GM19240 (cell line): ENCODE data around the gene PCBP3.
"Not testable (repeated sequence)": the region's sequence is repeated elsewhere in the genome, so short reads cannot be mapped to it uniquely, and the experiment has no call there.

Experiments used
- DNase-seq: peaks from one replicate; pipeline ENCODE4 v3.0.0; 2011; ENCODE audit warnings: low spot score; ENCODE audit not compliant: insufficient read length

Gene PCBP3

DNA sequence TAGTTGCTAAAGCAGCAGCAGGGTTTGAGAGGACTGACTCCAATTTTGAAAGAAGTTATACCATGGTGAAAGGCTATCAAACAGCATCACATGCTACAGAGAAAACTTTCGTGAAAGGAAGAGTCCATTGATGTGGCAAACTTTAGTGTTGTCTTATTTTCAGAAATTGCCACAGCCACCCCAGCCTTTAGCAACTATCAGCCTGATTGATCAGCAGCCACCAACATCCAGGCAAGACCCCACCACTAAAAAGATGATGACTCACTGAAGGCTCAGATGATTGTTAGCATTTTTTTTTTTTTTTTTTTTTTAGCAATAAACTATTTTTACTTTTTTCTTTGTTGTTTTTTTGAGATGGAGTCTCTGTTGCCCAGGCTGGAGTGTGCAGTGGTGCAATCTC lies 35.3 kb downstream of the PCBP3 start:
- not testable (repeated sequence) for DNase-seq

DNA sequence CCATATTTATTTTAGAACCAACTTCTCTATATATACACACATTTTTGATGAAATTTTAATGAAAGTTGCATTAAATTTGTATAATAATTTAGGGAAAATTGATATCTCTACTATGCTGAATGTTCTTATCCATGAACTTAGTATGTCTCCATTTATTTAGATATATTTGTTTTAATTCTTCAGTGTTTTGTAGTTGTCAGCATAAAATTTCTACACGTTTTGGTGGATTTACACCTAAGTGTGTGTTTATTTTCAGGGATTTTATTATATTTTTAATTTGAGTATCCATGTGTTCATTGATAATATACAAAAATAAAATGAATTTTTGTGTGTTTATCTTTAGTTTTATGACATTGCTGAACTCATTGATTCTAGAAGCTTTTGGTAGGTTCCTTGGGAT lies 36.7 kb downstream of the PCBP3 start:
- DNase-seq, result no peak

DNA sequence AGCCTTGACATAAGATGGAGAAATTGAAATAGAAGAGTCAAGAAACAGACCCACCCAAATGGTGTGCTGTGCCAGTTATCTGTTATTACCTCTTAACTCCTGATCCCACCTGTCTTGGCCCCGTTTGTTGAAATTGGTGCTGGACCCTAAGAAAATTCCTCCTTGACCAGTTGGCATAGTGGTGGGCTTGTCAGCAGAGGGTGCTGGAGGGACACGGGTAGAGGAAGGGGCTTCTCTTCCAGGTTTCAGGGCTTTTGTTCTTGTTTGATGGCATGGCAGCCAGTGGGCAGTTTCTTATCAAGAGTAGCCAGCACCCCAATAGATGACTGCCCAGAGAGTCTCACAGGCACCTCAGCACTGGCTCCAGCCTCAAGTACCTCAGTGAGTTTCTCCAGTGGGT lies 51.6 kb downstream of the PCBP3 start:
- no peak for DNase-seq

DNA sequence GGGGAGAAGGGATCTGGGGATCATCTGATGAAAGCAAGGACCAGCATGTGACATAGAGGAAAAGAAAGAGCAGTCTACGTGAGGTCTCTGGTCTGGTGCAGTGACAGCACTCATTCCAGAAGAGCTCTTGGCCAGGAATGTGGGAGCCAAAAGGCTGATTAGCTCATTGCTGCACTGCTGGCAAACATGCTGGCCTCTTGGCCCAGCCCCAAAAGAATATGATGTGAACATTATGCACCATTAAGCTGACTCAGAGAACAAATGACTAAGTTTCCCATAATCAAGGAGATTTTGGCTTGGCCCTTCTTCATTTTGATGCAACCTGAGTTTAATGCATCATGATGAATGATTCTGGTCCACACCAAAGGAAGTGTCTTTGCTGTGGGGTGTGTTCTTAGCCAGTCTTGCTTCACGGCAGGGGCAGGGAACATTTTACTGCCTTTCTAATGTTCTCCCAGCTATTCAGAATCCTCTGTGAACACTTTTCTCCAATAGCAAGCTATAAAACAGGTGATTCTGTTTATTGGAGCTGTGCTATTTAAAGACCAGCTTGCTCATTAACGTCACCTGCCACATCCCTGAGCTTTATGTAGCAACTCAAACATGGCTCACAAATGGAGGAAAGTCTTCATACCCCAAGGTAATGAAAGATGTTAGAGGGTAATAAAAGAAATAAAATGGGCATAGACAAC lies 55.1 kb downstream of the PCBP3 start:
- no peak for DNase-seq

DNA sequence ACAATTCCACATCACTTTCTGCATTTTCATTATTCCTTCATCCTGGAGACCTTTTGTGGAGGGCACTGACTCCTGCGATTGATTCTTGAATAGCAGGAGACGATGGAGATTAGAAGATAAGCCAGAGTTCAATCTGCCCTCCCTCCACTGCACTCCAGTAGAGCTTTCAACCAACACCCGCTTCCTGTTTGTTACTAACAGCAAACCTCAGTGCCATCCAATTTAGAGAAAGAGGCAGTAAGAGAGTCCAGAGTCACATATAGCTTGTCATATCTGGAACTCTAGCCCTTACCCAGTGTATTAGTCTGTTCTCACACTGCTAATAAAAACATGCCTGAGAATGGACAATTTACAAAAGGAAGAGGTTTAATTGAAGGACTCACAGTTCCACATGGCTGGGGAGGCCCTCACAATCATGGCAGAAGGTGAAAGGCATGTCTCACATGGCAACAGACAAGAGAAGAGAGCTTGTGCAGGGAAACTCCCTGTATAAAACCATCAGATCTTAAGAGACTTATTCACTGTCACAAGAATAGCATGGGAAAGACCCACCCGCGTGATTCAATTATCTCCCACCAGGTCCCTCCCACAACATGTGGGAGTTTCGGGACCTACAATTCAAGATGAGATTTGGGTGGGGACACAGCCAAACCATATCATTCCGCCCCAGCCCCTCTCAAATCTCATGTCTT lies 55.9 kb downstream of the PCBP3 start:
- DNase-seq, result no peak

DNA sequence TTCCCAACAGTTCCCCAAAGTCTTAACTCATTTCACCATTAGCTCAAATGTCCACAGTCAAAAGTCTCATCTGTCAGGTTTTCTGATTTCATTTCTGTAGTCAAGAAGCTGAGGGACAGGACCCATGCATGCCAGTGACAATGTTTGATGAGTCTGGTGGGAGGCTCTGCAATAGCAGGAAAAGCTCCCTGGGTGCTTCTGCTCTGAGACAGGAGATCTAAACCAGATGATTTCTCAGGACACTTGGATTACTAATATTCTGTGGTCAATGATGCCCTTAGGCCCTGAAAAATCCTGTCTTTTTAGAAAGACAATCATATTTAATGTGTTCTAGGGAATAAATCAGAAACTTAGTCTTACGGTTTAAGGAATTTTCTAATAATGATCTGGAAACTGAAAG lies 56.4 kb downstream of the PCBP3 start:
- no peak for DNase-seq

DNA sequence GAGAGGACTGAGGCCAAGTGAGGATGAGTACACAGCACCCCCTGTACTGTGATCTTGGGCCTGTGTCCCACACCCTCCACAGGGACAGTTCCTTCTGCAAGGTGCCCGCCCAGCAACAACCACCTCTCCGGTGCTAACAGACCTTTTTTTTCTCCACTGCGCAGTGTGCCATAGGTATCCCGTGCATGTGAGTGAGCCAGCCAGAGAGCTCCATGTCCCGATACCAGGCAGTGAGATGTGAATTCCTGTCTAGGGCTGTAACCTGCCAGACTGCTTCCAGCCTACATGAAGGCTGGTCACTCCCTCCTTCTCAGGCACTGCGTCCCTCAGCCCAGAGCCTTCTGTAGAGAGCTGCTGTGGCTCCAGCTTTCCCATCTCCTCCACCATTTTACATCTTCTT lies 56.9 kb downstream of the PCBP3 start:
- no peak for DNase-seq

DNA sequence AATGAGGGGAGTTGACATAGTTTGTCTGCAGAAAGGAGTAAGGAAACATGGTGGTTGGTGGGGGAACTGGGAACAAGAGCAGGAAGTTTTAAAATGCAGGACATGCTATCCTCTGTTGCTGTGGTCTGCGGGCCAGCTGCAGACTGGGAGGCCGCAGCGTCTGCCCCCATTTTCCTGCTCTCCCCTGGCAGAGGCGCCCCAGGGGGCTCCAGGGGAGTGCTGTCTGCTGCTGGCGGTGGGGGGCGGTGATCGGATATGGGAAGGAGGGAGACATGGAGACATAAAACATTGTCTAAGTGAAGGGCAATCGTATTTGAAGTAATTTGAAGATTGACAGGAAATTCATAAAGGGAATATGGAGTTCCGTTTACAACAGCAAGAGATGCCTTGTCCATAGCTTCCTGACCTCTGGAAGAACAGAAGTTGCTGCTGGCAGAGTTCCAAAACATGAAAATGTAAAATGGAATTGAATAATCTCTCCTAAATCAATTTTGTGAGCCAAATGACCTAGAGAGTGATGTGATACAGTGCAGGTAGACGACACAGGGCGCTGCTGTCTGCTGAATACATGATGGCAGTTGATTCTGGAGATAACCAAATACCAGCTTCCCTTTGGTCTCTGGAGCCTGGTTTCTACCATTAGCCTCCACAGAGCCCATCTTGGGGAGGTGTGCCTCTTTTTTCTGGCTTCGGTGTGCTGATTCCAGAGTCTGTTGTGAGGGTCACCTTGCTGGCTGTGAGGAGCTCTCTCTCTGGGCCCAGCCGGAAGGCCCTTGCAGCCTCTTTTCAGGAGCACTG lies 61.0 kb downstream of the PCBP3 start:
- no peak for DNase-seq

DNA sequence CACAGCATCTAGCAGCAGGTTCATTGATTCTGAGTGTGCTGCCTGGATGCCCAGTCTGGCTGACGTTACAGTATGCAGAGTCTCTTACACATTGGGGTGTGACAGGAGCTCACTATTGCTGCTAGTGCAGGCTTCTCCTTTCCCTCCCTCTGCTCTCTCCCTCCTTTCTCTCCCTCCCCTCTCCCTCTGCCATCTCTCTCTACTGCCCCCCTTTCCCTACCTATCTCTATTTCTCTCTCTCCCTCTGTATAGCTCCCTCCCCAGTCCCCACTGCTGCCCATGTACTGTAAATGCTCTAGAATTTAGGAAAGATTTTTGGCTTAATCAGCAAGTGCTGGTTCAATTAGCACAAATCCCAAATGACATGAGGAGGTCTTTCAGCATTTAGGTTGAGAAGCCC lies 62.8 kb downstream of the PCBP3 start:
- DNase-seq, result no peak

DNA sequence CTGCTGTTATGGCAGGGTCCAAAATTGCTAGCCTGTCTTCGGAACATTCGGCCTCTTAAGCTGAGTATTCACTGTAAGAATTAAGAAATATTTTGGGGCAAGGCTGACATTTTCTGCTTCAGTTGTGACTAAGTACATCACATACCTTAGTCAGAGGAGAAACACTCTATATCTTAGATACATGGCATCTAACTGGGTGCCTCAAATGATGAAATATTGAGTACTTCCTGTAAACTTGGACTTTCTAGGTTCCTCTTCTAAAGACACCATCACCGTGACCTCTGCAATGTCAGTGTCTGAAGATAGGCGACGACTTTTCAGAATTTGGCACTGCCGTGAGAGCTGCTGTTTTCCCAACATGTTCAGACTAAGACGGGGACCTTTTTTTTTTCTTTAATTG lies 65.6 kb downstream of the PCBP3 start:
- no peak for DNase-seq

DNA sequence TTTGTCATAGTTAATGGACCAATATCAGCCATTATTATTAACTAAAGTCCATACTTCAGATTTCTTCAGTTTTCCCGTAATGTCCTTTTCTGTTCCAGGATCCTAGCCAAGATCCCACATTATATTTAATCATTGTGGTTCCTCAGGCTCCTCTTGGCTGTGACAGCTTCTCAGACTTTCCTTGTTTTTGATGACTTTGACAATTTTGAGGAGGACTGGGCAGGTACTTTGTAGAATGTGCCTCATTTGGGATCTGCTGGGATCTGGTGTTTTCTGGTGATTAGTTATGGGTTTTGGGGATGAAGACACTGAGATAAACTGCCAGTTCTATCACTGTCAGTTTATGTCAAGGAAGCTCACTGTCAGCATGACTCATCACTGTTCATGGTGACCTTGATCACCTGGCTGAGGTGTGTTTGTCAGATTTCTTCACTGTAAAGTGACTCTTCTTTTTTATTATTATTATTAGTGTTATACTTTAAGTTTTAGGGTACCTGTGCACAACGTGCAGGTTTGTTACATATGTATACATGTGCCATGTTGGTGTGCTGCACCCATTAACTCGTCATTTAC lies 66.3 kb downstream of the PCBP3 start:
- DNase-seq, result no peak

DNA sequence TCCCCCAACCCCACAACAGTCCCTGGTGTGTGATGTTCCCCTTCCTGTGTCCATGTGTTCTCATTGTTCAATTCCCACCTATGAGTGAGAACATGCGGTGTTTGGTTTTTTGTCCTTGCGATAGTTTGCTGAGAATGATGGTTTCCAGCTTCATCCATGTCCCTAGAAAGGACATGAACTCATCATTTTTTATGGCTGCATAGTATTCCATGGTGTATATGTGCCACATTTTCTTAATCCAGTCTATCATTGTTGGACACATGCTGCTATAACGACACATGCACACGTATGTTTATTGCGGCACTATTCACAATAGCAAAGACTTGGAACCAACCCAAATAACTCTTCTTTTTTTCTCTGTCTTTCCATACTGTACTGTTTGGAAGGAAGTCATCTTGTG lies 66.8 kb downstream of the PCBP3 start:
- DNase-seq, result not testable (repeated sequence)

DNA sequence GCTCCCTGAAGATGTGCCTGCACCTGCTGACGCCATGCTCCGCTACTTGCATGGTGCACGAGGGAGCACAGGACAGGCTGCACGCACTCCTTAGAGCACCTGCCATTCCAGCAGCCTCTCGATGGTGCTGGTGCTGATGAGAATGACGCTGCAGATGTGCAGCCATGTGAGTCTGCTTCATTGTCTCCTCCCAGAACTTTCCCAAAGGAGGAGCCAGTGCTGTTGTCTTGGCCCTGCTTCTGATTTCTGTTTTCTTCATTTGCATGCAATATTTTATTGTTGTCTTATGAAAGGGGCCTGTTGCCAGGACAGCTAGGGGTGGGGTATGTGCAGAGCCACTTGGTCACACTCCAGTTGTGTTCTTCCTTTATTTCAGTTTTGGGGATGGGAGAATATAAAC lies 70.1 kb downstream of the PCBP3 start:
- DNase-seq, result no peak

DNA sequence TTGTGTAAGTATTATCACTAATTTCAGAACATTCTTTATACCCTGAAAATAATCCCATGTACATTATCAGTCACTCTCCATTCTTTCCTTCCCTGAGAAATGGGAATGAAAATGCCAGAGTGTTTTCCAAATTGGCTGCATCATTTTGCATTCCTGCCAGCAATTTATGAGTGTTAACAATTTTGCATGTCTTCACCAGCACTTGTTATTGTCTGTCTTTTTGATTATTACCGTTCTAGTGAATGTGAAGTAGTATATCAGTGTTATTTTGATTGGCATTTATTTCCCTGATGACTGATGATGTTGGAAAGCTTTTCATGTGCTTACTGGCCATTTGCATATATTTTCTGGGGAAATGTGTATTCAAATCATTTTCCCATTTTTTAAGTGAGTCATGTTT lies 71.9 kb downstream of the PCBP3 start:
- no peak for DNase-seq

DNA sequence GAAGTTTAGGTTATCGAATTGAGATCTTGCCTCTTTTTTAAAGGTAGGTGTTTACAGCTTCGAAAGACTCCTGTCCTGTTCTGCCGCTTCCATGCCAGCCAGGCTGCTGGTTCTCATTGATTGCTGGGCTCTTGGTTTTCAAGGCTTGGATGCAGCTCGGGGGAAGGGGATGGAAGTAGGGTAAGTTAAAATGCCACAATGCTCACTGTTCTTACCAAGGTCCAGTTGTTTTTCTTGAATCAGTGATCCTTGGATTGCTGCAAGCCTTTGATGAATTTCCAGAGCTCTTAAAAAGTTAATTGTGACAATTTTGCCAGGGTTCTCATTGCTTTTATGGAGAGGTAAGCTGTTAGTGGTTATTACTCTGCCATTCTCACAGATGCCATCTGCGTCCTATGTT lies 74.9 kb downstream of the PCBP3 start:
- no peak for DNase-seq

DNA sequence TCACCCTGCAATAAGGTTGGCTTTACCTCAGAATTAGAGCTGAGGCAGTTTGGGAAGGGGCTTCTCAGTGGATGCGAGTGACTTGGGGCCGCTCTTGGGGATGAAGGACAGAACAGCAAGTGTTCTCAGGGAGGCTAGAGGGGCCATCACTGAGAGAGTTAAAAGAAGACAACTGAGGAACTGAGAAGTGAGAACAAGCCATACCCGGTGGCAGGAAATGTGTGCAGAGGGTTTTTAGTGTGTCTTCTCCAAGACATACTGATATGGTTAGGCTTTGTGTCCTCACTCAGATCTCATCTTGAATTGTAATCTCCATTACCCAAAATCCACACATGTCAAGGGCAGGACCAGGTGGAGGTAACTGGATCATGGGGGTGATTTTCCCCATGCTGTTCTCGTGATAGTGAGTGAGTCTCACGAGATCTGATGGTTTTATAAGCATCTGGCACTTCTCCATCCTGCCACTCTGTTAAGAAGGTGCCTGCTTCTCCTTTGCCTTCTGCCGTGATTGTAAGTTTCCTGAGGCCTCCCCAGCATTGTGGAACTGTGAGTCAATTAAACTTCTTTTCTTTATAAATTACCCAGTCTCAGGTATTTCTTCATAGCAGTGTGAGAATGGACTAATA lies 75.8 kb downstream of the PCBP3 start:
- DNase-seq, result no peak

DNA sequence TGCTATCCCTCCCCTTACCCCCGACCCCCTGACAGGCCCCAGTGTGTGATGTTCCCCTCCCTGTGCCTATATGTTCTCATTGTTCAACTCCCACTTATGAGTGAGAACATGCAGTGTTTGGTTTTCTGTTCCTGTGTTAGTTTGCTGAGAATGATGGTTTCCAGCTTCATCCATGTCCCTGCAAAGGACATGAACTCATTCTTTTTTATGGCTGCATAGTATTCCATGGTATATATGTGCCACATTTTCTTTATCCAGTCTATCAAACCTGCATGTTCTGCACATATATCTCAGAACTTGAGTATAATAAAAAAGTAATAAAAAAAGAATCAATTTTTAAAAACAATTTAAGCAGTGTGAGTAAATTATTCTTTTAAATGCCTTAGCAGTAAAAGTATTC lies 76.7 kb downstream of the PCBP3 start:
- not testable (repeated sequence) for DNase-seq

DNA sequence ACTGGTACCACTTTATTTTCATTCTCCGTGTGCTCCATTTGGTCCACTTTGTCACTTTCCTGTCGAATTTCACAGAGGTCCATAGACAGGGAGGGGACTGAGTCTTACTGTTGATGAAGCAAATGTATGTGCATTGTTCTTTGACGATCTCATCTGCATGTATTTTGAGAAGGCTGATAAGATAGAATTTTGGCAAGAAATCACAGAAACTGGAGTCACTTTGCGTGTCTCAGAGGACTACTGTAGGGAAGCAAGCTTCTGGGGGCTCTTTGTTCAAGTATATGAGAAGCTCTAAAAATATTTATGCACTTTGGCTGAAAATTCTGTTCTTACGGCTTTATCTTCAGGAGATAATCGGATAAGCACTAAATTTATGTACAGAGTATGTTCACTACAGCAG lies 78.1 kb downstream of the PCBP3 start:
- no peak for DNase-seq

DNA sequence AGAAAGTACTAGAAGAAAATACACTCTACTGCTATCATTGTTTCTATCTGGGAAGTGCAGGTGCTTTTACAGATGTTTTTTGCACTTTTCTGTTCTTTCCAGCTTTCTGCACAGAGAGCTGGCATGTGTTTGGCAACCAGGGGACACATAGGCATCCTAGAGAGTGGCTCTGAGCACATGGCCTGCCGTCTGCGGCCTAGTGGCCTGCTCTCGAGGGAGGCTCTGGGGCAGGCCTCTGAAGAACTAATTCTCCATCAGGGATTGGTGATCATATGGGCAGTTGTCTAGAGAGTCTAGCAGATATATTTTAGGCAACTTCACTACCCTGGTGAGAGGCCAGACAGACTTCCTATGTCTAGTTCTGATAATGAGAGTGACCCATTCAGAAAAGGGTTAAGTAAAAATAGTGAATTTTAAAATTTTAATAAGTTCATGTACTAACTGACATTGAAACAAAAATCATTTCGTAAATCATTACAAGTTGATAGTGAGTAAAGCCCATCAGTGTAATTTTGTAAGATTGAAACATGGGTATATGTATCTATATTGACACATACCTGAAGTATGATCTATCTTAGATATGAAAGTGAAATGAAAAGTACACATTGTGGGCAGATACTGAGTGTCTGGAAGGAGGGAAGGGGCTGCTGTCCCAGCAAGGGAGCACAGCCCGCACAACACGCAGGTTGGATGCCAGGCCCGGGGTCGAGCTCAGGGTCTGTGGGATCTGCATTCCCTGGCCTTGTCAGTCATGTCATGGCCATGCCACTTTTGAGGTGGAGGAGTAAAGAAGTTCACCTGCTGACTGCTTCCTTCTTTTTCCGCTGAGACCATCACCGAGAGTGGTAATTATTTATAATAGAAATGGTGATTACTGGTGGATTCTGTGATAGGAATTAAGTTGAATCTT lies 79.8 kb downstream of the PCBP3 start:
- no peak for DNase-seq

DNA sequence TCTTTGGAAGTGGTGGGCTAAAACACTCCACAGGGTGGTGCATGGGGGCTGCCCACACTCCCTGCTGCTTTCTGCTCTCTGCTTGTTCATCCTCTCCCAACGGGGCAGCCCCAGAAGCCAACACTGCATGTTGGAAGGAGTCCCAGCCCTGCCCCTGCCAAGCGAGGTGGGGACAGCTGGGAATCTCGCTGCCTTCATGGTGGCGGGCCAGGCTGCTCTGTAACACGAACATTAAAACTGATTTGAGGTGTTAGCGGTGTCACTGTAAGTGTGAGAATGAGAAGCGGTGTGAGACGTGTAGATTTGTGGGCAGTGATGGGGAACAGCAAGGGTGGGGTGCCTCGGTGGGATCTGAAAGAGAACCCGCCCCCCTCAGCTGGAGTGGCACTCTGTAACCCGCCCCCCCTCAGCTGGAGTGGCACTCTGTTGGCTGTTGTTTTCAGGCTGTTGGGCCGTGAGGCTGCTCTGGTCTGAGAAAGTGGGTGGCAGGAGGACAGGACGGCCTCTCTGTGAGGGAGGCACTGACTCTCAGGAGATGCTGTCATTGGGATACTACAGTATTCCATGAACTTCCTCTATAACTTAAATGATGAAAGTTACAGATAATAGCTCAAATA lies 80.9 kb downstream of the PCBP3 start:
- DNase-seq, result no peak
